ENCODE measurements around the gene EIF4G1.

- TF ChIP-seq CTCF (IDR thresholded peaks at IDR 0.05; ENCODE audit: low read depth, low read length, poor library complexity, severe bottlenecking) (no peak), EZH2phosphoT487 (IDR thresholded peaks at IDR 0.05; ENCODE audit: borderline replicate concordance, low read length) (no peak)
Measured at GRCh38 chr3:184360929-184361531, 46.6 kb downstream of the EIF4G1 start.
